SU-DHL-6 (cell line): ENCODE measurements around the gene NAP1L4.
A peak's percentile ranks its signal among the peaks of the same experiment; 100 is the strongest.

Source experiments
- H2AFZ ChIP-seq: fragments of 200-600 bp; sonication (generic); 2 replicates; pipeline ENCODE4 v1.6.1; 2014; ENCODE audit warnings: low read depth, mild to moderate bottlenecking, moderate library complexity, mixed read lengths, antibody characterized with exemption, low read length; ENCODE audit not compliant: severe bottlenecking
- H3F3A ChIP-seq: fragments of 200-600 bp; shearing (Covaris generic); 2 replicates; pipeline ENCODE4 v1.6.0; 2016; ENCODE audit warnings: antibody characterized with exemption, mild to moderate bottlenecking; ENCODE audit not compliant: insufficient read depth
- H3K27ac ChIP-seq: fragments of 200-600 bp; sonication (generic); 2 replicates; pipeline ENCODE4 v1.5.1; 2016; ENCODE audit warnings: low read depth, mild to moderate bottlenecking, low read length, moderate library complexity, mixed read lengths
- H3K27me3 ChIP-seq: fragments of 200-600 bp; sonication (generic), shearing (Covaris generic); 2 replicates; pipeline ENCODE4 v1.6.0; 2014; ENCODE audit warnings: mild to moderate bottlenecking, low read length
- H3K36me3 ChIP-seq: fragments of 200-600 bp; sonication (generic); 2 replicates; pipeline ENCODE4 v1.6.1; 2014; ENCODE audit warnings: mild to moderate bottlenecking, low read length, mixed read lengths
- H3K4me2 ChIP-seq: fragments of 300-600, 200-600 bp; shearing (Covaris generic), sonication (generic); 2 replicates; pipeline ENCODE4 v1.6.0; 2014; ENCODE audit warnings: low read length, low read depth, mild to moderate bottlenecking; ENCODE audit not compliant: poor library complexity, severe bottlenecking
- H3K4me3 ChIP-seq: fragments of 200-600 bp; sonication (generic); 2 replicates; pipeline ENCODE4 v1.5.1; 2014; ENCODE audit warnings: antibody characterized with exemption, low read length, mild to moderate bottlenecking, mixed read lengths; ENCODE audit not compliant: insufficient read depth, poor library complexity, severe bottlenecking
- H3K79me2 ChIP-seq: fragments of 200-600 bp; sonication (generic); 2 replicates; pipeline ENCODE4 v1.6.1; 2014; ENCODE audit warnings: mild to moderate bottlenecking, low read length, moderate library complexity; ENCODE audit not compliant: insufficient read depth
- H3K9ac ChIP-seq: fragments of 200-600 bp; sonication (generic); 2 replicates; pipeline ENCODE4 v1.7.0; 2014; ENCODE audit warnings: mild to moderate bottlenecking, low read length
- H3K9me2 ChIP-seq: fragments of 200-600 bp; sonication (generic); replicated peaks from 2 replicates; pipeline ENCODE4 v1.6.1; 2014; ENCODE audit warnings: low read length; ENCODE audit not compliant: insufficient read depth
- H3K9me3 ChIP-seq: fragments of 200-600 bp; sonication (generic); 2 replicates; pipeline ENCODE4 v1.6.1; 2014; ENCODE audit warnings: low read length, mixed read lengths; ENCODE audit not compliant: insufficient read depth
- H4K20me1 ChIP-seq: fragments of 200-600 bp; sonication (generic); 2 replicates; pipeline ENCODE4 v1.6.1; 2014; ENCODE audit warnings: low read depth, mild to moderate bottlenecking, antibody characterized with exemption, low read length, moderate library complexity, mixed read lengths
- CTCF ChIP-seq: fragments of 200-600 bp; sonication (generic); IDR thresholded peaks from one replicate; pipeline ENCODE4 v1.5.1; 2017; ENCODE audit warnings: antibody characterized with exemption, mild to moderate bottlenecking, low read length, moderate library complexity; ENCODE audit not compliant: insufficient read depth, poor library complexity, severe bottlenecking
- EZH2phosphoT487 ChIP-seq: fragments of 200-600 bp; sonication (generic), shearing (Covaris generic); conservative IDR thresholded peaks from 2 replicates; pipeline ENCODE4 v1.6.1; 2018; ENCODE audit warnings: mild to moderate bottlenecking, antibody characterized with exemption, low read length, moderate library complexity, mixed read lengths

NAP1L4 gene

GRCh38 chr11:2989006-2989405 is 3.1 kb downstream of the NAP1L4 start:
- H3K27ac ChIP-seq: peak overlapping the region; percentile 76; the same call in 1 of the 2 replicates
- no peaks in the 10 kb centered on the region for H3K9me3 ChIP-seq
- peak overlapping the region; percentile 97 for H3K9ac ChIP-seq
- peaks cover 44% of the 10 kb centered on the region for H4K20me1 ChIP-seq
- H3K4me3 ChIP-seq: peak overlapping the region; percentile 93
- H3K36me3 ChIP-seq: peaks cover 16% of the 10 kb centered on the region
- no peak overlapping the region for H2AFZ ChIP-seq
- no peaks in the 10 kb centered on the region for H3K27me3 ChIP-seq
- H3K9me2 ChIP-seq: no peaks in the 10 kb centered on the region
- H3F3A ChIP-seq: no peaks in the 10 kb centered on the region; the same call in 1 of the 2 replicates
- peaks cover 78% of the 10 kb centered on the region for H3K79me2 ChIP-seq
- TF ChIP-seq CTCF (no peak), EZH2phosphoT487 (no peak)
- peak overlapping the region; percentile 90 for H3K4me2 ChIP-seq

- Histone ChIP-seq H3K79me2 (peaks cover 87% of the 10 kb centered on the region), H3K27ac (peak overlapping the region; percentile 76; the same call in 1 of the 2 replicates), H3K36me3 (peaks cover 17% of the 10 kb centered on the region), H3K9ac (peak overlapping the region; percentile 97), H3K4me3 (peak overlapping the region; percentile 93), H3K9me3 (no peaks in the 10 kb centered on the region), H3F3A (no peaks in the 10 kb centered on the region; the same call in 1 of the 2 replicates), H4K20me1 (peaks cover 51% of the 10 kb centered on the region), H3K9me2 (no peaks in the 10 kb centered on the region), H2AFZ (no peak overlapping the region), H3K27me3 (no peaks in the 10 kb centered on the region), H3K4me2 (peak overlapping the region; percentile 90)
- TF ChIP-seq EZH2phosphoT487 (no peak), CTCF (no peak)
Measured at GRCh38 chr11:2987881-2988861, 4.0 kb downstream of the NAP1L4 start.

GRCh38 chr11:2983908-2984307 is 8.2 kb downstream of the NAP1L4 start:
- H3K27ac ChIP-seq: no peak overlapping the region
- H3K9ac ChIP-seq: no peak overlapping the region
- peaks cover 100% of the 10 kb centered on the region for H3K79me2 ChIP-seq
- H3K9me2 ChIP-seq: no peaks in the 10 kb centered on the region
- peaks cover 56% of the 10 kb centered on the region for H4K20me1 ChIP-seq
- no peak overlapping the region for H3K4me3 ChIP-seq
- no peak for TF ChIP-seq EZH2phosphoT487
- no peak for TF ChIP-seq CTCF
- no peaks in the 10 kb centered on the region; the same call in 1 of the 2 replicates for H3F3A ChIP-seq
- H3K9me3 ChIP-seq: no peaks in the 10 kb centered on the region
- H3K27me3 ChIP-seq: no peaks in the 10 kb centered on the region
- H3K36me3 ChIP-seq: peaks cover 27% of the 10 kb centered on the region
- no peak overlapping the region for H2AFZ ChIP-seq
- H3K4me2 ChIP-seq: no peak overlapping the region
